AG10803 (cell line): ENCODE measurements around the gene ZNG1F.
A peak's percentile ranks its signal among the peaks of the same experiment; 100 is the strongest.
"Not testable (repeated sequence)": the region's sequence is repeated elsewhere in the genome, so short reads cannot be mapped to it uniquely, and the experiment has no call there.

Experiments used
- DNase-seq: peaks from one replicate; pipeline ENCODE4 v3.0.0; 2010; ENCODE audit warnings: low read depth
- H3K4me3 ChIP-seq: 2 replicates; pipeline ENCODE4 v1.5.1; 2011; ENCODE audit warnings: mild to moderate bottlenecking, low read length, control low read depth
- CTCF ChIP-seq: conservative IDR thresholded peaks from 2 replicates; pipeline ENCODE4 v1.5.1; 2011; ENCODE audit warnings: mild to moderate bottlenecking, low read length, control low read depth, inconsistent platforms

ZNG1F gene

GRCh38 chr9:41090922-41091321 lies 98.2 kb downstream of the ZNG1F start:
- DNase-seq, H3K4me3 ChIP-seq: not testable (repeated sequence)

DNA sequence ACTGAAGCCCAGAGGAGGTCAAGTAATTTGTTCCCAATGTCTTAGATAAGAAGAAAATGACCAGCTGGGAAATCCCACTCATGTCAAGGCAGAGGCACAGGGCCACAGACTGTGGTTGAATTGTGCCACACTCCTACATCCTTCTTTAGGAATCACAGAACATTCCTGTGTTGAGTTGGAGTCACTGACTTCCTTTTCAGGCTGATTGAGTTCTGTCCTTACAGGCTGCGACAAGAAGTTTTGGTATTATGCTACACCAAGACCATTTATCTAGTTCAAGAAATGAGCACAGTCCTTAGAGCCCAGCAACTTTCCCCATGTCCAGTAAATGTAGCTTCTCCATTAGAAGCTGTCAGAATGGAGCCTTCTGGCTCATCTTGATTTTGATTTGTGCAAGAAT lies 98.7 kb downstream of the ZNG1F start:
- not testable (repeated sequence) for H3K4me3 ChIP-seq, DNase-seq

DNA sequence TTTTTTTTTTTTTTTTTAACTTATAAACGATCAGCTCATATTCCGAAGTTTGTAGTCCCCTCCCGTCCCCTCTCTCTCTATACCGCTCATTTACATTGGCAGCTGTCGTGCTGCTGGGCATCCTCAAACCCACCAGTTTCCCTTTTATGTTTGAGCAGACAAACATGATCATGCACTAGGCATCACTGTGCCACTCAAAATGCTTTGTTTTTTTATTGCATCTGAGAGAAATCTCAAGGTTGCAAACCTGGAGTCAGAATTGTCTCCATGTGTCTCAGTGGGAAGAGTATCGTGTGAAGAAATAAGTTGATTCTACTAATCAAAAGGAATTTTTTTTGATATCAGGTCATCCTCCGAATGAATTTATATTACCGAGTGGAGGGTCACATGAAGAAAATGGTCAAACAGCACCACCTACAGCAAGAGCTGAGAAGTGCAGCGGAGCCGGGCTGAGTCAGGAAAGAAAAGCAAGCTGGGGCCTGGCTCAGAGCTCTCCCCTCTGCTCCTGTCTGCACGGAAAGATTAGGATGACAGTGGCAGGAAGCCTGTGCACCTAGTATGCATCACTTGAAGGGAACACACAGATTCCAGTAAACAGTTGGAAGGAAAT lies 100.6 kb downstream of the ZNG1F start:
- peak; percentile 38 for TF ChIP-seq CTCF
- not testable (repeated sequence) for DNase-seq, H3K4me3 ChIP-seq

DNA sequence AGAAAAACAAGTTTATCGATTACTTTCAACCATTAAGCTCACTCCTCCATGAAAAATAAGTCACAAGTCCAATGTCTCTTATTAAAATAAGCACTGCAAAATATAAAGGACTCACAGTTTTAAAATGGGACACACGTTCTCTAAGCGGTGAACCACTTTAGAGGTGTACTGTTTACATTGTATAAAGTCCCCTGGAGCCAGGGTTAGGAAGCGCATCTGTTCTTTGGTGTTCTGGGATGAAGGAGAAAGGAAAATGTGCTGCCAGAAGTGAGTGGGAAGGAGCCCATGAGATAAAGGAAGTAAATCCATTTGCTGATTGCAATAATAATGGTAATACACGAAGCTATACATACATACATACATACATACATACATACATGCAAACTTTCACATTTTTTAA lies 101.2 kb downstream of the ZNG1F start:
- H3K4me3 ChIP-seq, DNase-seq: not testable (repeated sequence)

GRCh38 chr9:41087157-41087780 lies 101.8 kb downstream of the ZNG1F start:
- DNase-seq: peak; percentile 74

DNA sequence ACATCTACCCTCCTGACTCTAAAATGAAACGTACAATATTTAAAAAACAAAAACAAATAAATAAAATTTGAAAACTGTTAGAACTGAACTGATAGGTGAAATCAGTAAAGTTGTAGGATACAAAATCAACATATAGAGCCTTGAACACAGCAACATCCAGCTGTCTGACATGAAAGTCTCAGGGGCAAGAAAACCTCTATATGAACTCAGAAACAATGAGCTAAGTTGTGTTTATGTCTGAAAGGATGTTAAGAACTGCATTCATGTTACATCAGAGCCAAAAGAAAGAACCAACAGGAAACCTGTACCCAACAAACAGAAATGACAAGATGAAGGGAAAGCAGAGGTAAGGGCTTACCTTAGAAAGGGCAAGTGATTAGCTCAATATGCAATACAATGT lies 102.4 kb downstream of the ZNG1F start:
- DNase-seq: not testable (repeated sequence)

More at GRCh38 chr9:41087157-41087780, 101.8 kb downstream of the ZNG1F start:
- H3K4me3 ChIP-seq: not testable (repeated sequence)

GRCh38 chr9:41086215-41086614 lies 102.9 kb downstream of the ZNG1F start:
- H3K4me3 ChIP-seq, DNase-seq: not testable (repeated sequence)

More for the DNA sequence above, 102.4 kb downstream of the ZNG1F start:
- not testable (repeated sequence) for H3K4me3 ChIP-seq

DNA sequence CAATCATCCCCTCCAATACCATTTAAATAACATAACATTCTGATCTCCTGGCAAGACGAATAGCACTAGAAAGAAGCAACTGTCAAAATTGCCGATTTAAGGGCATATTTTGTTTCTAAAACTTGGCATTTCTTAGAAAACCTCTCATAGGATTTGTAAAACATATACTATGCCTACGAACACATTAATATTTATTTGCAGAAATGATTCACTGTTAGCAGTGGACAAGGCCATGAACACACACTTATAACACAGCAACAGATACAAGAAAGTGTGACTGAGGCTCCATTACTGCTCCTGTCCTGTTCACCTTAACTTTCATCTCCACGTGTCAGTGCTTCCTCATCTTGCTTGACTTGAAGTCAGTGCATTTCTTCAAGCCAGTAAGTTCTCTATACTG lies 106.8 kb downstream of the ZNG1F start:
- H3K4me3 ChIP-seq, DNase-seq: not testable (repeated sequence)
